HepG2 (cell line): Measurements from ENCODE around the gene CD79A. TPM values are rescaled to one million over a fixed set of nuclear protein-coding genes. Genes with fewer than 3 reads are reported as not detected.
A peak's percentile ranks its signal among the peaks of the same experiment; 100 is the strongest.

Experiments used
- ATF3 ChIP-seq: sonication (generic); formaldehyde crosslinking; IDR thresholded peaks from 2 replicates; pipeline ENCODE4 v1.4.0; 2020; ENCODE audit warnings: missing genetic modification reagents
- CTCF ChIP-seq: sonication (generic); formaldehyde crosslinking; IDR thresholded peaks from 2 replicates; pipeline ENCODE4 v1.5.0; 2020; ENCODE audit warnings: mild to moderate bottlenecking, missing genetic modification reagents, moderate library complexity
- HIVEP1 ChIP-seq: sonication (generic); formaldehyde crosslinking; IDR thresholded peaks from 2 replicates; pipeline ENCODE4 v1.4.0; 2020; ENCODE audit warnings: mild to moderate bottlenecking, missing genetic modification reagents
- NAIF1 ChIP-seq: sonication (generic); formaldehyde crosslinking; IDR thresholded peaks from 2 replicates; pipeline ENCODE4 v1.5.0; 2020; ENCODE audit warnings: mild to moderate bottlenecking, missing genetic modification reagents, borderline replicate concordance
- PAF1 ChIP-seq: IDR thresholded peaks from 2 replicates; pipeline ENCODE4 v1.6.1; 2016; ENCODE audit warnings: missing genetic modification reagents, missing compliant biosample characterization
- PRPF4 ChIP-seq: fragments of 200-400 bp; formaldehyde crosslinking; IDR thresholded peaks from 2 replicates; pipeline ENCODE4 v1.6.1; 2016; ENCODE audit warnings: low read length, low read depth; ENCODE audit not compliant: poor library complexity, severe bottlenecking
- RARA ChIP-seq: IDR thresholded peaks from 2 replicates; pipeline ENCODE4 v1.6.1; 2016; ENCODE audit warnings: missing genetic modification reagents, missing compliant biosample characterization
- RERE ChIP-seq: IDR thresholded peaks from 2 replicates; pipeline ENCODE4 v1.6.1; 2016; ENCODE audit warnings: low read depth, missing genetic modification reagents, missing compliant biosample characterization
- RFXAP ChIP-seq: sonication (generic); formaldehyde crosslinking; IDR thresholded peaks from 2 replicates; pipeline ENCODE4 v1.4.0; 2020; ENCODE audit warnings: missing genetic modification reagents, borderline replicate concordance
- SNAPC2 ChIP-seq: sonication (generic); formaldehyde crosslinking; IDR thresholded peaks from 2 replicates; pipeline ENCODE4 v1.8.1; 2022; ENCODE audit warnings: mild to moderate bottlenecking, missing genetic modification reagents
- SPEN ChIP-seq: sonication (generic); formaldehyde crosslinking; IDR thresholded peaks from 2 replicates; pipeline ENCODE4 v1.5.1; 2020; ENCODE audit warnings: low read depth, mild to moderate bottlenecking, missing genetic modification reagents
- TOPORS ChIP-seq: sonication (generic); formaldehyde crosslinking; IDR thresholded peaks from 2 replicates; pipeline ENCODE4 v1.8.0; 2023; ENCODE audit warnings: mild to moderate bottlenecking, missing genetic modification reagents
- ZBTB7A ChIP-seq: sonication (generic); formaldehyde crosslinking; IDR thresholded peaks from 2 replicates; pipeline ENCODE4 v1.8.0; 2022; ENCODE audit warnings: mild to moderate bottlenecking, missing genetic modification reagents
- ZBTB7B ChIP-seq: sonication (generic); formaldehyde crosslinking; IDR thresholded peaks from 2 replicates; pipeline ENCODE4 v1.4.0; 2020; ENCODE audit warnings: missing genetic modification reagents
- ZFY ChIP-seq: sonication (generic); formaldehyde crosslinking; IDR thresholded peaks from 2 replicates; pipeline ENCODE4 v1.4.0; 2020; ENCODE audit warnings: missing genetic modification reagents
- ZMYM4 ChIP-seq: sonication (generic); formaldehyde crosslinking; IDR thresholded peaks from 2 replicates; pipeline ENCODE4 v1.8.1; 2023; ENCODE audit warnings: mild to moderate bottlenecking, missing genetic modification reagents
- ZNF451 ChIP-seq: sonication (generic); formaldehyde crosslinking; IDR thresholded peaks from 2 replicates; pipeline ENCODE4 v1.5.0; 2020; ENCODE audit warnings: mild to moderate bottlenecking, missing genetic modification reagents
- ZNF674 ChIP-seq: sonication (generic); formaldehyde crosslinking; IDR thresholded peaks from 2 replicates; pipeline ENCODE4 v1.5.0; 2020; ENCODE audit warnings: low read depth, mild to moderate bottlenecking, missing genetic modification reagents
- polyA plus RNA-seq, 8 experiments: library from polyadenylated mRNA; depleted of rRNA in 3 of 8; stranded (reverse) in 7 of 8; unstranded in 1 of 8; fragments of >200 nt; fragmentation: Illumina TruSeq in 4 of 8; extraction: Trizol in 4 of 8; gene quantifications; 2 replicates each; pipeline versions ENCODE4 v1.2.1 to v1.2.3, GENCODE V29; 2011 to 2016; ENCODE audit warnings: low read depth in 4 of 8, missing spikeins in 1 of 8, mixed read lengths in 1 of 8; ENCODE audit not compliant: insufficient read depth in 1 of 8
- total RNA-seq, 5 experiments: library from RNA; depleted of rRNA; stranded (reverse); fragments of >200 nt; fragmentation: Illumina TruSeq; extraction: Trizol; gene quantifications; 2 replicates each; pipeline ENCODE4 v1.2.3, GENCODE V29; 2016; ENCODE audit warnings: low read depth in 1 of 5
- TF ChIP-seq, protein P1 (sequence below): sonication (generic); formaldehyde crosslinking; IDR thresholded peaks from 2 replicates; pipeline ENCODE4 v1.4.0; 2020; ENCODE audit warnings: missing genetic modification reagents

CD79A gene
- total and polyA plus RNA-seq, 2 of the 13 experiments (the other 11 are each of a cell fraction or from before 2014, with no cell fraction given) = 0.24 to 0.33 TPM

DNA sequence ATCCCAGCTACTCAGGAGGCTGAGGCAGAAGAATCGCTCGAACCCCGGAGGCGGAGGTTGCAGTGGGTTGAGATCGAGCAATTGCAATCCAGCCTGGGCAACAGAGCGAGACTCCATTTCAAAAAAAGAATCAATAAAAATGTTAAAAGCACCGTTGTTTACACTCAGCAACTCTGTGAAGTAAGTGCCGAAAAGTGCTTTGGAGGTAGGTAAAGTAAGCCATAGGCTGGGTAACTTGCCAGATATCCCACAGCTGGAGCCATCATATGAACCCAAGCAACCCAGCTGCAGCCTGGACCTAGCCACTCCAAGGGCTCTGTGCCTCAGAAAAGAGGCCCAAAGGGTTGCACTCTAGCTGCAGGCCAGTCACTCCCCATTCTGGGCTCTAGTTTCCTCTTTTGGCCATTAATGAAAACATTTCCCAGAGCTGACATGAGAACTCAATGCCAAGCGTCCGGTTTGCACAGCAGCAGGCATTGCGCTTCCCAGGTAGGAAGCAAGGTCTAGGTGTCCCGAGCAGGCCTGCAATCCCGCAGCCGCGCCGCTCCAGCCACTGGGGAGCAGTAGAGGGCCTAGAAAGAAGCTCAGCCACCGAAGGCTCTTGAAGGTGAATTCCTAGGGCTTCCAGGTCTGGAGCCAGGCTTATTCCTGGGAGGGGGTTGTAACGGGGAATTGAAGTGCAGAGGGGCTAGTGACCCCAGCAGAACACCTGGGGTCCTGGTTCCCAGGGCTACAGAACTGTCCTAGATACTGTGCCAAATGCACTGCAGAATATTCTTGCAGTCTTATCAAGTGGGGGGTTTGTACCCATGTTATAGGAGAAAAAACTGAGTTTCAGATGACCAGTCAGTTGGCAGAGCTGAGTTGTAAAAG, 4.1 kb upstream of the CD79A start (continued):
- no peak for TF ChIP-seq PRPF4
- TF ChIP-seq SNAPC2 (CRISPR knock-in tag) = no peak
- no peak for TF ChIP-seq SPEN (CRISPR knock-in tag)
- TF ChIP-seq ZBTB7B = no peak
- TF ChIP-seq PAF1 = peak; percentile 53; the same call in 1 of the 2 replicates
- TF ChIP-seq RFXAP (CRISPR knock-in tag) = 0 out of 2 replicates have a peak, but pooled peaks have one; percentile 22
- TF ChIP-seq NAIF1 (CRISPR knock-in tag) = no peak
- peak; percentile 91 for TF ChIP-seq CTCF (CRISPR knock-in tag)
- no peak for TF ChIP-seq ZNF674 (CRISPR knock-in tag)
- TF ChIP-seq TOPORS (CRISPR knock-in tag) = no peak
- 0 out of 2 replicates have a peak, but pooled peaks have one; percentile 21 for TF ChIP-seq HIVEP1 (CRISPR knock-in tag)
- TF ChIP-seq RARA = no peak
- TF ChIP-seq, protein P1, sequence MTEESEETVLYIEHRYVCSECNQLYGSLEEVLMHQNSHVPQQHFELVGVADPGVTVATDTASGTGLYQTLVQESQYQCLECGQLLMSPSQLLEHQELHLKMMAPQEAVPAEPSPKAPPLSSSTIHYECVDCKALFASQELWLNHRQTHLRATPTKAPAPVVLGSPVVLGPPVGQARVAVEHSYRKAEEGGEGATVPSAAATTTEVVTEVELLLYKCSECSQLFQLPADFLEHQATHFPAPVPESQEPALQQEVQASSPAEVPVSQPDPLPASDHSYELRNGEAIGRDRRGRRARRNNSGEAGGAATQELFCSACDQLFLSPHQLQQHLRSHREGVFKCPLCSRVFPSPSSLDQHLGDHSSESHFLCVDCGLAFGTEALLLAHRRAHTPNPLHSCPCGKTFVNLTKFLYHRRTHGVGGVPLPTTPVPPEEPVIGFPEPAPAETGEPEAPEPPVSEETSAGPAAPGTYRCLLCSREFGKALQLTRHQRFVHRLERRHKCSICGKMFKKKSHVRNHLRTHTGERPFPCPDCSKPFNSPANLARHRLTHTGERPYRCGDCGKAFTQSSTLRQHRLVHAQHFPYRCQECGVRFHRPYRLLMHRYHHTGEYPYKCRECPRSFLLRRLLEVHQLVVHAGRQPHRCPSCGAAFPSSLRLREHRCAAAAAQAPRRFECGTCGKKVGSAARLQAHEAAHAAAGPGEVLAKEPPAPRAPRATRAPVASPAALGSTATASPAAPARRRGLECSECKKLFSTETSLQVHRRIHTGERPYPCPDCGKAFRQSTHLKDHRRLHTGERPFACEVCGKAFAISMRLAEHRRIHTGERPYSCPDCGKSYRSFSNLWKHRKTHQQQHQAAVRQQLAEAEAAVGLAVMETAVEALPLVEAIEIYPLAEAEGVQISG (CRISPR knock-in tag) = peak; percentile 57; the same call in 1 of the 2 replicates
- TF ChIP-seq ZFY = peak; percentile 57
- no peak for TF ChIP-seq ATF3 (CRISPR knock-in tag)
- TF ChIP-seq ZNF451 (CRISPR knock-in tag) = 0 out of 2 replicates have a peak, but pooled peaks have one; percentile 30
- no peak for TF ChIP-seq RERE (CRISPR knock-in tag)
- no peak for TF ChIP-seq ZBTB7A (CRISPR knock-in tag)
- TF ChIP-seq ZMYM4 (CRISPR knock-in tag) = no peak
